Amniotic epithelial cell (primary cell): ENCODE measurements around the gene HEMGN.
"Not testable (repeated sequence)": the region's sequence is repeated elsewhere in the genome, so short reads cannot be mapped to it uniquely, and the experiment has no call there.

ENCODE experiments used
- DNase-seq: peaks from one replicate; pipeline ENCODE4 v3.0.0-alpha.2; 2010; ENCODE audit warnings: low read depth

The HEMGN gene

GRCh38 chr9:97963232-97963631 is 25.3 kb upstream of the HEMGN start:
- DNase-seq = no peak

- no peak for DNase-seq
Observed at GRCh38 chr9:97962575-97962974, 24.6 kb upstream of the HEMGN start.

- DNase-seq = no peak
Observed at GRCh38 chr9:97962136-97962535, 24.2 kb upstream of the HEMGN start.

- DNase-seq = no peak
Observed at GRCh38 chr9:97961361-97961760, 23.4 kb upstream of the HEMGN start.

GRCh38 chr9:97960678-97961328 is 22.8 kb upstream of the HEMGN start:
- not testable (repeated sequence) for DNase-seq

GRCh38 chr9:97959585-97959984 is 21.6 kb upstream of the HEMGN start:
- DNase-seq = no peak

- DNase-seq = peak; percentile 76
Observed at GRCh38 chr9:97958812-97959511, 21.0 kb upstream of the HEMGN start.

GRCh38 chr9:97956331-97956730 is 18.4 kb upstream of the HEMGN start:
- DNase-seq = no peak

- DNase-seq = peak; percentile 7
Observed at GRCh38 chr9:97954550-97954989, 16.6 kb upstream of the HEMGN start.

GRCh38 chr9:97950873-97951272 is 12.9 kb upstream of the HEMGN start:
- not testable (repeated sequence) for DNase-seq

GRCh38 chr9:97947094-97947493 is 9.1 kb upstream of the HEMGN start:
- DNase-seq = not testable (repeated sequence)

- not testable (repeated sequence) for DNase-seq
Observed at GRCh38 chr9:97945470-97945869, 7.5 kb upstream of the HEMGN start.

- DNase-seq = no peak
Observed at GRCh38 chr9:97944612-97945011, 6.6 kb upstream of the HEMGN start.

GRCh38 chr9:97943308-97943855 is 5.4 kb upstream of the HEMGN start:
- DNase-seq = no peak

- no peak for DNase-seq
Observed at GRCh38 chr9:97941323-97941722, 3.4 kb upstream of the HEMGN start.

- no peak for DNase-seq
Observed at GRCh38 chr9:97940741-97941140, 2.8 kb upstream of the HEMGN start.

- no peak for DNase-seq
Observed at GRCh38 chr9:97940233-97940632, 2.3 kb upstream of the HEMGN start.

- DNase-seq = no peak
Observed at GRCh38 chr9:97936998-97937397, 974 bp downstream of the HEMGN start.

GRCh38 chr9:97935276-97935675 is 2.7 kb downstream of the HEMGN start:
- no peak for DNase-seq

- DNase-seq = no peak
Observed at GRCh38 chr9:97934321-97935115, 3.5 kb downstream of the HEMGN start.

- DNase-seq = no peak
Observed at GRCh38 chr9:97933297-97933998, 4.5 kb downstream of the HEMGN start.

GRCh38 chr9:97930972-97931371 is 7.0 kb downstream of the HEMGN start:
- DNase-seq = no peak
